OCI-LY1 (cell line): Measurements from ENCODE around the gene CARS1.

Experiments used
- H2AFZ ChIP-seq: fragments of 200-600 bp; sonication (generic), shearing (Covaris generic); 2 replicates; pipeline ENCODE4 v1.6.0; 2014; ENCODE audit warnings: antibody characterized with exemption, mild to moderate bottlenecking, low read length
- H3F3A ChIP-seq: fragments of 200-600 bp; sonication (generic), shearing (Covaris generic); 2 replicates; pipeline ENCODE4 v1.6.0; 2014; ENCODE audit warnings: mild to moderate bottlenecking, antibody characterized with exemption, low read length, moderate library complexity; ENCODE audit not compliant: insufficient read depth
- H3K27ac ChIP-seq: fragments of 200-600 bp; sonication (generic); 2 replicates; pipeline ENCODE4 v1.5.1; 2014; ENCODE audit warnings: low read length, mixed run types, mild to moderate bottlenecking, low read depth; ENCODE audit not compliant: poor library complexity, severe bottlenecking
- H3K27me3 ChIP-seq: fragments of 200-600 bp; sonication (generic); 2 replicates; pipeline ENCODE4 v1.6.0; 2014; ENCODE audit warnings: antibody characterized with exemption, mild to moderate bottlenecking, low read length, moderate library complexity; ENCODE audit not compliant: insufficient read depth
- H3K36me3 ChIP-seq: fragments of 200-600 bp; sonication (generic); 2 replicates; pipeline ENCODE4 v1.6.1; 2014; ENCODE audit warnings: mild to moderate bottlenecking, antibody characterized with exemption, low read length, moderate library complexity, mixed read lengths; ENCODE audit not compliant: insufficient read depth
- H3K4me1 ChIP-seq: fragments of 200-600 bp; sonication (generic); 2 replicates; pipeline ENCODE4 v1.5.1; 2014; ENCODE audit warnings: mild to moderate bottlenecking, low read length, moderate library complexity; ENCODE audit not compliant: insufficient read depth, severe bottlenecking
- H3K4me2 ChIP-seq: fragments of 200-600 bp; sonication (generic), shearing (Covaris generic); 2 replicates; pipeline ENCODE4 v1.6.1; 2014; ENCODE audit warnings: low read length
- H3K4me3 ChIP-seq: fragments of 200-600 bp; sonication (generic); 2 replicates; pipeline ENCODE4 v1.5.1; 2014; ENCODE audit warnings: low read length, low read depth, mild to moderate bottlenecking, mixed read lengths; ENCODE audit not compliant: poor library complexity, severe bottlenecking
- H3K79me2 ChIP-seq: fragments of 200-600 bp; shearing (Covaris generic); 2 replicates; pipeline ENCODE4 v1.6.1; 2016; ENCODE audit warnings: mixed run types, low read length, mixed read lengths; ENCODE audit not compliant: insufficient read depth
- H3K9ac ChIP-seq: fragments of 200-600 bp; sonication (generic), shearing (Covaris generic); 2 replicates; pipeline ENCODE4 v1.6.1; 2014; ENCODE audit warnings: mild to moderate bottlenecking, low read length, mixed read lengths
- H3K9me2 ChIP-seq: fragments of 200-600 bp; sonication (generic), shearing (Covaris generic); 2 replicates; pipeline ENCODE4 v1.6.1; 2014; ENCODE audit warnings: low read depth, mild to moderate bottlenecking, low read length, mixed read lengths
- H3K9me3 ChIP-seq: fragments of 200-600 bp; shearing (Covaris generic); 2 replicates; pipeline ENCODE4 v1.6.1; 2014; ENCODE audit warnings: low read length, mixed read lengths
- H4K20me1 ChIP-seq: fragments of 200-600 bp; sonication (generic), shearing (Covaris generic); 2 replicates; pipeline ENCODE4 v1.6.0; 2016; ENCODE audit warnings: mild to moderate bottlenecking, low read length; ENCODE audit not compliant: insufficient read depth
- CTCF ChIP-seq: fragments of 200-600 bp; sonication (generic), shearing (Covaris generic); IDR thresholded peaks from 2 replicates; pipeline ENCODE4 v1.5.1; 2017; ENCODE audit warnings: mild to moderate bottlenecking, antibody characterized with exemption, low read length, moderate library complexity, mixed read lengths
- EZH2 ChIP-seq: fragments of 200-600 bp; sonication (generic), shearing (Covaris generic); IDR thresholded peaks from 2 replicates; pipeline ENCODE4 v1.8.0; 2017; ENCODE audit warnings: borderline replicate concordance, mixed run types, mild to moderate bottlenecking, antibody characterized with exemption, low read length, moderate library complexity, mixed read lengths

Gene CARS1

GRCh38 chr11:2987881-2988861, 69.1 kb downstream of the CARS1 start:
- Histone ChIP-seq H4K20me1 (no peaks in the 10 kb centered on the region), H3K4me3 (peak overlapping the region; percentile 88), H3K79me2 (peaks cover 85% of the 10 kb centered on the region), H2AFZ (no peak overlapping the region), H3K27ac (peak overlapping the region; percentile 33), H3K9ac (peak overlapping the region; percentile 91), H3F3A (no peaks in the 10 kb centered on the region), H3K27me3 (no peaks in the 10 kb centered on the region), H3K9me3 (no peaks in the 10 kb centered on the region), H3K4me1 (peaks cover 47% of the 10 kb centered on the region), H3K36me3 (peaks cover 42% of the 10 kb centered on the region), H3K4me2 (peak overlapping the region; percentile 82), H3K9me2 (no peaks in the 10 kb centered on the region)
- TF ChIP-seq EZH2 (no peak), CTCF (no peak)

GRCh38 chr11:2983908-2984307, 73.3 kb downstream of the CARS1 start:
- no peak for TF ChIP-seq EZH2
- TF ChIP-seq CTCF, result no peak
- H3K79me2 ChIP-seq, result peaks cover 98% of the 10 kb centered on the region
- no peak overlapping the region for H2AFZ ChIP-seq
- no peak overlapping the region for H3K9ac ChIP-seq
- H3K36me3 ChIP-seq, result peaks cover 63% of the 10 kb centered on the region
- H3K4me2 ChIP-seq, result no peak overlapping the region
- H3K9me2 ChIP-seq, result no peaks in the 10 kb centered on the region
- H3K9me3 ChIP-seq, result no peaks in the 10 kb centered on the region
- no peaks in the 10 kb centered on the region for H3F3A ChIP-seq
- no peaks in the 10 kb centered on the region for H3K27me3 ChIP-seq
- peaks cover 29% of the 10 kb centered on the region for H3K4me1 ChIP-seq
- H4K20me1 ChIP-seq, result no peaks in the 10 kb centered on the region
- no peak overlapping the region for H3K27ac ChIP-seq
- H3K4me3 ChIP-seq, result no peak overlapping the region

GRCh38 chr11:2982214-2982613, 75.0 kb downstream of the CARS1 start:
- TF ChIP-seq EZH2, result no peak
- H3F3A ChIP-seq, result no peaks in the 10 kb centered on the region
- no peak overlapping the region for H3K4me3 ChIP-seq
- peaks cover 72% of the 10 kb centered on the region for H3K36me3 ChIP-seq
- no peak overlapping the region for H3K9ac ChIP-seq
- H3K27ac ChIP-seq, result no peak overlapping the region
- H3K27me3 ChIP-seq, result no peaks in the 10 kb centered on the region
- peaks cover 93% of the 10 kb centered on the region for H3K79me2 ChIP-seq
- no peaks in the 10 kb centered on the region for H3K9me3 ChIP-seq
- H3K4me2 ChIP-seq, result no peak overlapping the region; the same call in 1 of the 2 replicates
- peaks cover 15% of the 10 kb centered on the region for H3K4me1 ChIP-seq
- H2AFZ ChIP-seq, result no peak overlapping the region
- no peaks in the 10 kb centered on the region for H4K20me1 ChIP-seq
- no peaks in the 10 kb centered on the region for H3K9me2 ChIP-seq
